MCF 10A (cell line): ENCODE measurements around the gene CST7. TPM values are rescaled to one million over a fixed set of nuclear protein-coding genes. Genes with fewer than 3 reads are reported as not detected.

Experiments used
- BruUV-seq: library from RNA; stranded (reverse); fragments of 400-500 nt; replicated peaks from 2 replicates; lab custom pipeline; 2021; lab: Mats Ljungman, UMichigan
- CTCF ChIA-PET: fragments of 300-600 bp; sonication (Branson Sonifier 250); formaldehyde crosslinking; extraction: SDS; loops from one replicate; lab custom pipeline; 2021; ENCODE audit warnings: antibody characterized with exemption, inconsistent platforms; lab: Yijun Ruan, JAX
- POLR2A ChIA-PET: fragments of 300-600, 350-650 bp; sonication (Branson Sonifier 250); formaldehyde crosslinking; extraction: SDS; loops from one replicate; lab custom pipeline; 2020; ENCODE audit warnings: antibody characterized with exemption, inconsistent platforms; lab: Yijun Ruan, JAX
- DNase-seq: peaks from one replicate; pipeline ENCODE4 v3.0.0-alpha.2; 2018; ENCODE audit not compliant: unreplicated experiment
- H3K27ac Mint-ChIP-seq: one replicate; pipeline ENCODE4 v1.8.0; 2022; ENCODE audit warnings: mild to moderate bottlenecking, low read depth, mixed read lengths; ENCODE audit not compliant: unreplicated experiment
- H3K27me3 Mint-ChIP-seq: one replicate; pipeline ENCODE4 v1.8.0; 2022; ENCODE audit warnings: mixed read lengths; ENCODE audit not compliant: insufficient read depth, unreplicated experiment
- H3K36me3 Mint-ChIP-seq: one replicate; pipeline ENCODE4 v1.8.0; 2022; ENCODE audit warnings: mild to moderate bottlenecking, moderate library complexity, mixed read lengths; ENCODE audit not compliant: insufficient read depth, unreplicated experiment
- H3K4me1 Mint-ChIP-seq: one replicate; pipeline ENCODE4 v1.8.0; 2022; ENCODE audit warnings: mixed read lengths; ENCODE audit not compliant: insufficient read depth, unreplicated experiment
- H3K4me3 Mint-ChIP-seq: one replicate; pipeline ENCODE4 v1.8.0; 2022; ENCODE audit warnings: mild to moderate bottlenecking, moderate library complexity, mixed read lengths; ENCODE audit not compliant: unreplicated experiment
- H3K9me3 Mint-ChIP-seq: one replicate; pipeline ENCODE4 v1.8.0; 2022; ENCODE audit warnings: mixed read lengths; ENCODE audit not compliant: unreplicated experiment
- CTCF ChIP-seq: fragments of 200-600 bp; IDR thresholded peaks from one replicate; pipeline ENCODE4 v1.8.0; 2022; ENCODE audit warnings: antibody characterized with exemption, mild to moderate bottlenecking; ENCODE audit not compliant: unreplicated experiment
- intact Hi-C: fragments of 100-400 bp; cut with micrococcal nuclease; formaldehyde crosslinking; loops from 2 replicates; pipeline ENCODE4 v1.14.1; 2022
- total RNA-seq: library from RNA; stranded (reverse); gene quantifications from 2 replicates; pipeline ENCODE4 v1.2.3, GENCODE V29; 2022

CST7 gene
- total RNA-seq, 1 experiment from 2014 or later, result not detected

- no TSS peak for BruUV-seq
- H3K4me1 Mint-ChIP-seq, result no peaks in the 10 kb centered on the region
- CTCF ChIA-PET, result no interaction called here
- H3K27me3 Mint-ChIP-seq, result no peaks in the 10 kb centered on the region
- intact Hi-C loops, result no loop called here
- no peak overlapping the region for H3K27ac Mint-ChIP-seq
- no peak for TF ChIP-seq CTCF
- no peak overlapping the region for H3K4me3 Mint-ChIP-seq
- no peaks in the 10 kb centered on the region for H3K9me3 Mint-ChIP-seq
- H3K36me3 Mint-ChIP-seq, result peaks cover 54% of the 10 kb centered on the region
- DNase-seq, result no peak
- POLR2A ChIA-PET, result interaction anchor here (0.7 to 1.0 kb wide), 2 partner anchors 31 to 62 kb away, joined by 3 read pairs; no protein-coding TSS in a partner anchor
Observed at GRCh38 chr20:24958506-24959385, 9.7 kb downstream of the CST7 start.

DNA sequence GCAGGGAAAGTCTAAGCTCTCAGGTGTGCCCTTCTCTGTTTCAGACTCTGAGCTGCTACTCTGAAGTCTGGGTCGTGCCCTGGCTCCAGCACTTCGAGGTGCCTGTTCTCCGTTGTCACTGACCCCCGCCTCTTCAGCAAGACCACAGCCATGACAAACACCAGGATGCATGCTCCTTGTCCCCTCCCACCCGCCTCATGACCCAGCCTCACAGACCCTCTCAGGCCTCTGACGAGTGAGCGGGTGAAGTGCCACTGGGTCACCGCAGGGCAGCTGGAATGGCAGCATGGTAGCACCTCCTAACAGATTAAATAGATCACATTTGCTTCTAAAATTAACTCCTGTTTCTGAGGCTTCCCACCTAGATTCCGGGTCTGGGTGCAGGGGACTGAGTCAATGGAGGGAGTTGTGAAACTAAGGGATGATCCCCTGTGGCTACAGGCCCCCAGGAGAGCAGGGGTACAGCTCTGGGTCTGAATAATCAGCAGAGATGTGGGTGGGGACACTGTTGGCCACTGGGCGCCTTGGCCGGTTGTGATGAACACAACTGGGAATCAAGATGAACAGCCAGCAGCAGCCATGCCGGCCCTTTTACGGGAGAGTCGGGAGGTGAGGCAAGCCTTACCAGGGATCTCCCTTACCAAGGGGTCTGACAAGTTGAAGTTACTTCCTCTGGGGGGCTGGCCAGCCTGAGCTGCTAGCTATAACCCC, 10.7 kb downstream of the CST7 start:
- intact Hi-C loops, result no loop called here
- no peak for DNase-seq
- POLR2A ChIA-PET, result interaction anchor here (0.7 to 1.0 kb wide), 2 partner anchors 30 to 63 kb away, joined by 3 read pairs; no protein-coding TSS in a partner anchor
- Mint-ChIP-seq H3K4me3 (no peak overlapping the region), H3K9me3 (no peaks in the 10 kb centered on the region), H3K4me1 (no peaks in the 10 kb centered on the region), H3K27me3 (no peaks in the 10 kb centered on the region), H3K36me3 (peaks cover 56% of the 10 kb centered on the region), H3K27ac (no peak overlapping the region)
- no peak for TF ChIP-seq CTCF
- no TSS peak for BruUV-seq
- CTCF ChIA-PET, result interaction anchor here (0.8 kb wide), 1 partner anchor 220 kb away, joined by 4 read pairs; no protein-coding TSS in a partner anchor

DNA sequence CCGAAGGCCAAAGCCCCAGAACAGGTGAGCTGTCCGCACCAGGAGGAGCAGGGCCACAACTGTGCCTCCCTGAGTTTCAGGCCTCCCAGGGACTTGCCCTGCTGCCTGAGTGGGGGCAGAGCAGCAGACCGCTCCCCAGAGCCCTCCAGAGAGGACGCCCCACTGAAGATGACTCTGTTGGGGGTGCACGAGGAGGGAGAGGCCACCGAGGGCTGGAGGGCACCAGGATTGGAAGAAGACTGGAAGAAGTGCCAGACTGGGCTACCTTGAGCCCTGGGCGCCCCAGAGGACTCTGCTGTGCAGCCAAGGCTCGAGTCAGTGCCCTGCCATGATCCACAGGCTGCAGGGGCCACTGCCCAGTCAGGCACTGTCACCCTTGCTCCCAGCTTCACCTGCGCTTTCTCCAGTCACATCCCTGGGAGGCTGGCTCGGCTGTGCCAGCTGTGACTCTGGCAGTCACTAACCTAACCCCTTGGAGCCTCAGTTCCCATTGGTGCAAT, 11.3 kb downstream of the CST7 start:
- TF ChIP-seq CTCF, result no peak
- Mint-ChIP-seq H3K27ac (no peak overlapping the region), H3K4me1 (no peaks in the 10 kb centered on the region), H3K4me3 (no peak overlapping the region), H3K36me3 (peaks cover 52% of the 10 kb centered on the region), H3K27me3 (no peaks in the 10 kb centered on the region), H3K9me3 (no peaks in the 10 kb centered on the region)
- BruUV-seq, result no TSS peak
- intact Hi-C loops, result no loop called here
- no peak for DNase-seq
- CTCF ChIA-PET, result interaction anchor here (0.6 to 0.8 kb wide), 2 partner anchors 53 to 219 kb away, joined by 3 to 4 read pairs; no protein-coding TSS in a partner anchor
- POLR2A ChIA-PET, result no interaction called here

- Mint-ChIP-seq H3K4me1 (no peaks in the 10 kb centered on the region), H3K27me3 (no peaks in the 10 kb centered on the region), H3K9me3 (no peaks in the 10 kb centered on the region), H3K27ac (no peak overlapping the region), H3K36me3 (peaks cover 47% of the 10 kb centered on the region), H3K4me3 (no peak overlapping the region)
- no peak for TF ChIP-seq CTCF
- ChIA-PET POLR2A (no interaction called here), CTCF (interaction anchor here (0.6 kb wide), 1 partner anchor 53 kb away, joined by 3 read pairs; no protein-coding TSS in a partner anchor)
- no TSS peak for BruUV-seq
- no peak for DNase-seq
- intact Hi-C loops, result no loop called here
Observed at GRCh38 chr20:24960861-24961260, 11.8 kb downstream of the CST7 start.
